Type B pancreatic cell (in vitro differentiated cells): ENCODE results near the gene E4F1. TPM values are rescaled to one million over a fixed set of nuclear protein-coding genes. Genes with fewer than 3 reads are reported as not detected.

ENCODE experiments used
- DNase-seq: peaks from one replicate; pipeline ENCODE4 v3.0.0; 2021; ENCODE audit warnings: mixed read lengths; ENCODE audit not compliant: unreplicated experiment; ENCODE audit errors: extremely low spot score
- H3K27ac Mint-ChIP-seq: 2 replicates; pipeline ENCODE4 v1.8.0; 2021; ENCODE audit warnings: mild to moderate bottlenecking, mixed read lengths
- H3K27me3 Mint-ChIP-seq: 2 replicates; pipeline ENCODE4 v1.8.0; 2021; ENCODE audit warnings: mixed read lengths
- H3K36me3 Mint-ChIP-seq: 2 replicates; pipeline ENCODE4 v1.8.0; 2021; ENCODE audit warnings: mixed read lengths
- H3K4me1 Mint-ChIP-seq: one replicate; pipeline ENCODE4 v1.8.0; 2021; ENCODE audit warnings: mixed read lengths; ENCODE audit not compliant: unreplicated experiment
- H3K4me3 Mint-ChIP-seq: 2 replicates; pipeline ENCODE4 v1.8.0; 2021; ENCODE audit warnings: mild to moderate bottlenecking, mixed read lengths
- H3K9me3 Mint-ChIP-seq: 2 replicates; pipeline ENCODE4 v1.8.0; 2021; ENCODE audit warnings: mixed read lengths
- CTCF ChIP-seq: fragments of 200-600 bp; sonication (generic); conservative IDR thresholded peaks from 2 replicates; pipeline ENCODE4 v1.5.0; 2021; ENCODE audit warnings: antibody characterized with exemption, mild to moderate bottlenecking
- microRNA-seq: library from miRNA; unstranded; fragments of <30 nt; microRNA quantifications from one replicate; pipeline ENCODE4, GENCODE V29; 2020
- total RNA-seq: library from RNA; stranded (reverse); gene quantifications from 2 replicates; pipeline ENCODE4 v1.2.1, GENCODE V29; 2021; ENCODE audit warnings: low replicate concordance

Gene E4F1
- total RNA-seq, 1 donor from 2014 or later = 30.4 TPM

GRCh38 chr16:2284797-2285576, 61.6 kb downstream of the E4F1 start:
- no peak for TF ChIP-seq CTCF
- no peak for DNase-seq
- Mint-ChIP-seq H3K4me1 (no peaks in the 10 kb centered on the region), H3K4me3 (no peak overlapping the region), H3K36me3 (no peaks in the 10 kb centered on the region), H3K27me3 (peaks cover 3% of the 10 kb centered on the region), H3K27ac (no peak overlapping the region), H3K9me3 (no peaks in the 10 kb centered on the region)

Small RNA genes within 50 kb of the gene (microRNA-seq; reads per million reads assigned to microRNA genes)
- gene MIR3677 (not detected), gene MIR4717 (not detected)

Other genes with a start within 250 kb of the E4F1 start
- 0.63 and 2.0 TPM in 2 replicates for gene NOXO1, start 242.1 kb upstream of the E4F1 start, total RNA-seq
- gene GFER, start 239.4 kb upstream of the E4F1 start, total RNA-seq = 25.3 and 31.6 TPM in 2 replicates
- 2.4 and 2.5 TPM in 2 replicates for gene SYNGR3, start 233.6 kb upstream of the E4F1 start, total RNA-seq
- gene ZNF598, start 213.8 kb upstream of the E4F1 start, total RNA-seq = 43.9 and 46.1 TPM in 2 replicates
- 3.9 and 4.7 TPM in 2 replicates for gene NPW, start 203.8 kb upstream of the E4F1 start, total RNA-seq
- 23.3 and 23.4 TPM in 2 replicates for gene NHERF2, start 196.7 kb upstream of the E4F1 start, total RNA-seq
- gene NTHL1, start 175.8 kb upstream of the E4F1 start, total RNA-seq = 18.1 and 37.6 TPM in 2 replicates
- 131 and 208 TPM in 2 replicates for gene TSC2, start 175.6 kb upstream of the E4F1 start, total RNA-seq
- 76.2 and 131 TPM in 2 replicates for gene PKD1, start 87.7 kb upstream of the E4F1 start, total RNA-seq
- 7.4 and 9.9 TPM in 2 replicates for gene RAB26, start 75.0 kb upstream of the E4F1 start, total RNA-seq
- gene TRAF7, start 67.8 kb upstream of the E4F1 start, total RNA-seq = 71.0 and 81.6 TPM in 2 replicates
- gene CASKIN1, start 27.0 kb upstream of the E4F1 start, total RNA-seq = 2.7 and 6.3 TPM in 2 replicates
- gene MLST8, start 18.1 kb upstream of the E4F1 start, total RNA-seq = 44.9 and 56.8 TPM in 2 replicates
- 8.7 and 16.6 TPM in 2 replicates for gene BRICD5, start 12.7 kb upstream of the E4F1 start, total RNA-seq
- gene PGP, start 8.8 kb upstream of the E4F1 start, total RNA-seq = 16.2 and 25.5 TPM in 2 replicates
- 0.57 and 2.6 TPM in 2 replicates for gene DNASE1L2, start 12.9 kb downstream of the E4F1 start, total RNA-seq
- 72.7 and 89.7 TPM in 2 replicates for gene ECI1, start 28.0 kb downstream of the E4F1 start, total RNA-seq
- gene RNPS1, start 44.5 kb downstream of the E4F1 start, total RNA-seq = 180 and 241 TPM in 2 replicates
- 10.5 and 12.5 TPM in 2 replicates for gene ABCA3, start 117.1 kb downstream of the E4F1 start, total RNA-seq
- 15.5 and 36.0 TPM in 2 replicates for gene CCNF, start 205.9 kb downstream of the E4F1 start, total RNA-seq
- 10.5 and 31.6 TPM in 2 replicates for gene TEDC2, start 236.5 kb downstream of the E4F1 start, total RNA-seq
- 1.2 and 4.5 TPM in 2 replicates for gene NTN3, start 247.7 kb downstream of the E4F1 start, total RNA-seq